HL-60/S4 treated with retinoic acid at 250 ng/mL for 4 days and 3 days (cell line): Measurements from ENCODE around the gene POMT1.

ENCODE experiments used
- in situ Hi-C: fragments of 300-500 bp; cut with MboI; formaldehyde crosslinking; loops from 2 replicates; pipeline ENCODE4 v1.7.0; 2022; ENCODE audit warnings: low sequenced_read_pairs

The POMT1 gene

GRCh38 chr9:131475956-131476776, 26.6 kb upstream of the POMT1 start:
- in situ Hi-C loops: no loop called here

GRCh38 chr9:131476777-131477345, 25.9 kb upstream of the POMT1 start:
- in situ Hi-C loops: no loop called here

- in situ Hi-C loops: no loop called here
Observed at GRCh38 chr9:131477367-131477766, 25.4 kb upstream of the POMT1 start.

- in situ Hi-C loops: no loop called here
Observed at GRCh38 chr9:131477816-131478419, 24.8 kb upstream of the POMT1 start.

- in situ Hi-C loops: no loop called here
Observed at GRCh38 chr9:131478421-131478868, 24.3 kb upstream of the POMT1 start.

- in situ Hi-C loops: no loop called here
Observed at GRCh38 chr9:131478911-131479310, 23.8 kb upstream of the POMT1 start.

GRCh38 chr9:131480258-131480657, 22.5 kb upstream of the POMT1 start:
- in situ Hi-C loops: no loop called here

GRCh38 chr9:131481441-131482342, 21.0 kb upstream of the POMT1 start:
- in situ Hi-C loops: no loop called here

GRCh38 chr9:131482343-131483006, 20.2 kb upstream of the POMT1 start:
- in situ Hi-C loops: no loop called here

- in situ Hi-C loops: no loop called here
Observed at GRCh38 chr9:131483319-131484050, 19.2 kb upstream of the POMT1 start.

GRCh38 chr9:131484051-131484445, 18.7 kb upstream of the POMT1 start:
- in situ Hi-C loops: no loop called here

GRCh38 chr9:131484560-131485185, 18.0 kb upstream of the POMT1 start:
- in situ Hi-C loops: no loop called here

- in situ Hi-C loops: no loop called here
Observed at GRCh38 chr9:131485206-131485605, 17.5 kb upstream of the POMT1 start.

- in situ Hi-C loops: no loop called here
Observed at GRCh38 chr9:131485728-131486422, 16.8 kb upstream of the POMT1 start.

- in situ Hi-C loops: no loop called here
Observed at GRCh38 chr9:131487001-131487400, 15.7 kb upstream of the POMT1 start.

GRCh38 chr9:131487621-131488031, 15.1 kb upstream of the POMT1 start:
- in situ Hi-C loops: no loop called here

GRCh38 chr9:131490514-131490913, 12.2 kb upstream of the POMT1 start:
- in situ Hi-C loops: no loop called here

GRCh38 chr9:131491001-131491710, 11.6 kb upstream of the POMT1 start:
- in situ Hi-C loops: no loop called here
